HepG2 (cell line): ENCODE results near the gene CHKB. TPM values are rescaled to one million over a fixed set of nuclear protein-coding genes. Genes with fewer than 3 reads are reported as not detected.

Experiments used
- DZIP1 ChIP-seq: sonication (generic); formaldehyde crosslinking; IDR thresholded peaks from 2 replicates; pipeline ENCODE4 v1.5.0; 2020; ENCODE audit warnings: mild to moderate bottlenecking, missing genetic modification reagents
- ETS1 ChIP-seq: sonication (generic); formaldehyde crosslinking; IDR thresholded peaks from 2 replicates; pipeline ENCODE4 v1.4.0; 2020; ENCODE audit warnings: missing genetic modification reagents
- LBX2 ChIP-seq: sonication (generic); formaldehyde crosslinking; IDR thresholded peaks from 2 replicates; pipeline ENCODE4 v1.5.0; 2020; ENCODE audit warnings: missing genetic modification reagents, mild to moderate bottlenecking, borderline replicate concordance
- MTA1 ChIP-seq: sonication (generic); formaldehyde crosslinking; IDR thresholded peaks from 2 replicates; pipeline ENCODE4 v1.4.0; 2020; ENCODE audit warnings: missing genetic modification reagents, mild to moderate bottlenecking, borderline replicate concordance
- MZF1 ChIP-seq: sonication (generic); formaldehyde crosslinking; IDR thresholded peaks from 2 replicates; pipeline ENCODE4 v1.8.1; 2023; ENCODE audit warnings: mild to moderate bottlenecking, missing genetic modification reagents, borderline replicate concordance
- NFE2L2 ChIP-seq: fragments of 150-350 bp; IDR thresholded peaks from 2 replicates; pipeline ENCODE4 v1.6.1; 2014; ENCODE audit warnings: low read length
- RFX3 ChIP-seq: IDR thresholded peaks from 2 replicates; pipeline ENCODE4 v1.6.1; 2016; ENCODE audit warnings: missing biosample characterization, missing genetic modification reagents
- TAF1 ChIP-seq: sonication (generic); formaldehyde crosslinking; IDR thresholded peaks from 2 replicates; pipeline ENCODE4 v1.4.0; 2020; ENCODE audit warnings: missing genetic modification reagents
- TRIM22 ChIP-seq: fragments of 450-650 bp; IDR thresholded peaks from 2 replicates; pipeline ENCODE4 v1.6.1; 2017
- ZNF253 ChIP-seq: sonication (generic); formaldehyde crosslinking; IDR thresholded peaks from 2 replicates; pipeline ENCODE4 v1.8.0; 2022; ENCODE audit warnings: mild to moderate bottlenecking, missing genetic modification reagents, borderline replicate concordance
- ZNF503 ChIP-seq: sonication (generic); formaldehyde crosslinking; IDR thresholded peaks from 2 replicates; pipeline ENCODE4 v1.4.0; 2020; ENCODE audit warnings: missing genetic modification reagents
- ZNF616 ChIP-seq: sonication (generic); formaldehyde crosslinking; IDR thresholded peaks from 2 replicates; pipeline ENCODE4 v1.5.0; 2020; ENCODE audit warnings: low read depth, mild to moderate bottlenecking, missing genetic modification reagents
- ZNF770 ChIP-seq: sonication (generic); formaldehyde crosslinking; IDR thresholded peaks from 2 replicates; pipeline ENCODE4 v1.5.0; 2020; ENCODE audit warnings: mild to moderate bottlenecking, missing genetic modification reagents
- polyA plus RNA-seq, 8 experiments: library from polyadenylated mRNA; depleted of rRNA in 3 of 8; stranded (reverse) in 7 of 8; unstranded in 1 of 8; fragments of >200 nt; fragmentation: Illumina TruSeq in 4 of 8; extraction: Trizol in 4 of 8; gene quantifications; 2 replicates each; pipeline versions ENCODE4 v1.2.1 to v1.2.3, GENCODE V29; 2011 to 2016; ENCODE audit warnings: low read depth in 4 of 8, missing spikeins in 1 of 8, mixed read lengths in 1 of 8; ENCODE audit not compliant: insufficient read depth in 1 of 8
- total RNA-seq, 5 experiments: library from RNA; depleted of rRNA; stranded (reverse); fragments of >200 nt; fragmentation: Illumina TruSeq; extraction: Trizol; gene quantifications; 2 replicates each; pipeline ENCODE4 v1.2.3, GENCODE V29; 2016; ENCODE audit warnings: low read depth in 1 of 5

The CHKB gene
- total and polyA plus RNA-seq, 2 of the 13 experiments (the other 11 are each of a cell fraction or from before 2014, with no cell fraction given), result 24.5 to 42.7 TPM

GRCh38 chr22:50529897-50530579 is 52.6 kb downstream of the CHKB start, which contains the start of gene TYMP (continued):
- 0 out of 2 replicates have a peak, but pooled peaks have one; percentile 30 for TF ChIP-seq DZIP1 (CRISPR knock-in tag)
- TF ChIP-seq ZNF503 (CRISPR knock-in tag), result no peak
- TF ChIP-seq ETS1 (CRISPR knock-in tag), result no peak; the same call in 1 of the 2 replicates
- 0 out of 2 replicates have a peak, but pooled peaks have one; percentile 46 for TF ChIP-seq MZF1 (CRISPR knock-in tag)
- peak; percentile 55; the same call in 1 of the 2 replicates for TF ChIP-seq ZNF770 (CRISPR knock-in tag)
- TF ChIP-seq ZNF253 (CRISPR knock-in tag), result no peak; the same call in 1 of the 2 replicates
- peak; percentile 64; the same call in 1 of the 2 replicates for TF ChIP-seq MTA1
- no peak for TF ChIP-seq RFX3 (CRISPR knock-in tag)
- peak; percentile 54 for TF ChIP-seq TAF1
- TF ChIP-seq ZNF616, result no peak
- TF ChIP-seq LBX2 (CRISPR knock-in tag), result no peak
- no peak for TF ChIP-seq NFE2L2
- TF ChIP-seq TRIM22, result no peak
